NOMO-1 treated with DMSO at 0.1 percent for 48 hours (cell line): Measurements from ENCODE around the gene GEMIN4.
"Not testable (repeated sequence)": the region's sequence is repeated elsewhere in the genome, so short reads cannot be mapped to it uniquely, and the experiment has no call there.

Experiments
- DNase-seq: peaks from one replicate; lab custom pipeline; 2025; ENCODE audit not compliant: unreplicated experiment; lab: John Stamatoyannopoulos, UW

The GEMIN4 gene

GRCh38 chr17:752002-752619 is at the start of gene GEMIN4:
Gene GEMIN4 (minus strand): TSS chr17:752264. CDS start chr17:752142, 122 bp downstream.
- DNase-seq = peak; percentile 85

GRCh38 chr17:801660-802059 is 49.6 kb upstream of the GEMIN4 start:
- no peak for DNase-seq

GRCh38 chr17:800446-801242 is 48.6 kb upstream of the GEMIN4 start:
- no peak for DNase-seq

- no peak for DNase-seq
Observed at GRCh38 chr17:799261-799660, 47.2 kb upstream of the GEMIN4 start.

- DNase-seq = no peak
Observed at GRCh38 chr17:798246-798645, 46.2 kb upstream of the GEMIN4 start.

GRCh38 chr17:797236-797840 is 45.3 kb upstream of the GEMIN4 start:
- DNase-seq = no peak

GRCh38 chr17:796609-797008 is 44.5 kb upstream of the GEMIN4 start:
- no peak for DNase-seq

- DNase-seq = no peak
Observed at GRCh38 chr17:795721-796120, 43.7 kb upstream of the GEMIN4 start.

- no peak for DNase-seq
Observed at GRCh38 chr17:795276-795675, 43.2 kb upstream of the GEMIN4 start.

- DNase-seq = peak; percentile 5
Observed at GRCh38 chr17:794876-795275, 42.8 kb upstream of the GEMIN4 start.

- DNase-seq = no peak
Observed at GRCh38 chr17:792277-792676, 40.2 kb upstream of the GEMIN4 start.

- no peak for DNase-seq
Observed at GRCh38 chr17:791829-792228, 39.8 kb upstream of the GEMIN4 start.

- not testable (repeated sequence) for DNase-seq
Observed at GRCh38 chr17:790874-791247, 38.8 kb upstream of the GEMIN4 start.

- DNase-seq = not testable (repeated sequence)
Observed at GRCh38 chr17:789931-790873, 38.1 kb upstream of the GEMIN4 start.

GRCh38 chr17:789160-789840 is 37.2 kb upstream of the GEMIN4 start:
- DNase-seq = no peak

GRCh38 chr17:788551-788950 is 36.5 kb upstream of the GEMIN4 start:
- no peak for DNase-seq

- no peak for DNase-seq
Observed at GRCh38 chr17:787641-788221, 35.7 kb upstream of the GEMIN4 start.

- not testable (repeated sequence) for DNase-seq
Observed at GRCh38 chr17:785901-786300, 33.8 kb upstream of the GEMIN4 start.

GRCh38 chr17:784143-784542 is 32.1 kb upstream of the GEMIN4 start:
- no peak for DNase-seq
